Right atrium auricular region (tissue), 2 donors: ENCODE results near the gene GLIPR1L1. TPM values are rescaled to one million over a fixed set of nuclear protein-coding genes. Genes with fewer than 3 reads are reported as not detected.

Experiments used
- DNase-seq: peaks from one replicate; pipeline ENCODE4 v3.0.0-alpha.2; 2019; ENCODE audit warnings: low spot score
- H3K27ac ChIP-seq, 2 donors: fragments of 200-600 bp; sonication (generic); 1 replicate in 1 of 2; 2 replicates in 1 of 2; pipeline ENCODE4 v1.5.1; 2016 to 2019
- H3K27me3 ChIP-seq, 2 donors: fragments of 200-600 bp; sonication (generic); one replicate each; pipeline versions ENCODE4 v1.5.1 to v1.6.0; 2017 to 2019
- H3K36me3 ChIP-seq: fragments of 200-600 bp; sonication (generic); one replicate; pipeline ENCODE4 v1.5.1; 2016
- H3K4me1 ChIP-seq, 2 donors: fragments of 200-600 bp; sonication (generic); one replicate each; pipeline versions ENCODE4 v1.5.1 to v1.6.0; 2017 to 2019
- H3K4me3 ChIP-seq, 2 donors: fragments of 200-600 bp; sonication (generic); 1 replicate in 1 of 2; 2 replicates in 1 of 2; pipeline ENCODE4 v1.5.1; 2017 to 2019; ENCODE audit warnings: mild to moderate bottlenecking in 1 of 2, moderate library complexity in 1 of 2
- H3K9me3 ChIP-seq, 2 donors: fragments of 200-600 bp; sonication (generic); one replicate each; pipeline ENCODE4 v1.5.1; 2019
- total RNA-seq, 2 donors: library from RNA; depleted of rRNA; stranded (reverse); fragments of >200 nt; gene quantifications; one replicate each; pipeline ENCODE4 v1.1.0, GENCODE V29; 2016
- TF ChIP-seq, protein P1 (sequence below), 2 donors: fragments of 200-600 bp; sonication (generic); IDR thresholded peaks; one replicate each; pipeline ENCODE4 v1.5.1; 2019; ENCODE audit warnings: antibody characterized with exemption in 2 of 2

Gene GLIPR1L1
- total RNA-seq, 2 donors from 2014 or later, result not detected

- Histone ChIP-seq H3K27me3 (no peaks in the 10 kb centered on the region), H3K4me3 (no peak overlapping the region), H3K27ac (no peak overlapping the region), H3K9me3 (no peaks in the 10 kb centered on the region), H3K36me3 (peaks cover under 1% of the 10 kb centered on the region), H3K4me1 (no peaks in the 10 kb centered on the region)
- no peak for DNase-seq
- TF ChIP-seq, protein P1, sequence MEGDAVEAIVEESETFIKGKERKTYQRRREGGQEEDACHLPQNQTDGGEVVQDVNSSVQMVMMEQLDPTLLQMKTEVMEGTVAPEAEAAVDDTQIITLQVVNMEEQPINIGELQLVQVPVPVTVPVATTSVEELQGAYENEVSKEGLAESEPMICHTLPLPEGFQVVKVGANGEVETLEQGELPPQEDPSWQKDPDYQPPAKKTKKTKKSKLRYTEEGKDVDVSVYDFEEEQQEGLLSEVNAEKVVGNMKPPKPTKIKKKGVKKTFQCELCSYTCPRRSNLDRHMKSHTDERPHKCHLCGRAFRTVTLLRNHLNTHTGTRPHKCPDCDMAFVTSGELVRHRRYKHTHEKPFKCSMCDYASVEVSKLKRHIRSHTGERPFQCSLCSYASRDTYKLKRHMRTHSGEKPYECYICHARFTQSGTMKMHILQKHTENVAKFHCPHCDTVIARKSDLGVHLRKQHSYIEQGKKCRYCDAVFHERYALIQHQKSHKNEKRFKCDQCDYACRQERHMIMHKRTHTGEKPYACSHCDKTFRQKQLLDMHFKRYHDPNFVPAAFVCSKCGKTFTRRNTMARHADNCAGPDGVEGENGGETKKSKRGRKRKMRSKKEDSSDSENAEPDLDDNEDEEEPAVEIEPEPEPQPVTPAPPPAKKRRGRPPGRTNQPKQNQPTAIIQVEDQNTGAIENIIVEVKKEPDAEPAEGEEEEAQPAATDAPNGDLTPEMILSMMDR (IDR thresholded peaks at IDR 0.05), result no peak
Observed at GRCh38 chr12:75311369-75311768, 23.1 kb upstream of the GLIPR1L1 start.

DNA sequence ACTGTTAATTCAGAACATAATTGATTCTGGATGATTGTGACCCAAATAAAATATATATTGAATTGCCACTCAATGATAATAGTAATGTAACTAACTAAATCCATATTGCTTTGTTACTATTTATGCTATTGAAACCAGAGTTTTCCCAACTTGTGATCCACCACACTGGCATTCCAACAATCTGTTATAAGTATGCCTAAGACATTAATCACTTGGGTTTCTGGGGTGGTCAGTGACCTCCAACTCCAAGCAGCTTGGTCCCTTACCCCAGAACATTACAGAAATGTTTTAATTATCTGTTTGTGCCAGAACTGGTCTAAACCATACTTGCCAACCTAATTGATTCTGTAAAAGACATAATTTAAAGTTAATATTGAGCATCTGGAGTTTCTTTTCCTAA is 19.0 kb upstream of the GLIPR1L1 start:
- no peaks in the 10 kb centered on the region for H3K27me3 ChIP-seq
- DNase-seq, result no peak
- TF ChIP-seq, protein P1 (IDR thresholded peaks at IDR 0.05), result no peak
- no peak overlapping the region for H3K4me3 ChIP-seq
- H3K4me1 ChIP-seq, result no peaks in the 10 kb centered on the region
- H3K9me3 ChIP-seq, result no peaks in the 10 kb centered on the region
- no peak overlapping the region for H3K27ac ChIP-seq
- H3K36me3 ChIP-seq, result no peaks in the 10 kb centered on the region

DNA sequence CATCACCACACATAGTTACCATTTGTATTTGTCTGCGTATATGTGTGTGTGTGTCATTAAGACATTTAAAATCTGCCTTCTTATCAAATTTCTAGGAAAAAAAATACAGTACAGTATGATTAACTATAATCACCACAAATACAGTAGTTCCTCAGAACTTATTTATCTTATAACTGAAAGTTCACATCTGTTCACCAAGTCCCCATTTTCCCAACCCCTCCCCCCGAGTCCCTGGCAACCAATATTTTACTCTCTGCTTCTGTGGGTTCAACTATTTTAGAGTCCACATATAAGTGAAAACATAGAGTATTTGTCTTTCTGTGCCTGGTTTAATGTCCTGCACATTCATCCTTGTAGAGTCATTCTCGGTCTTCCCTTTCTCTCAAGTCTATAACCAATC is 16.7 kb upstream of the GLIPR1L1 start:
- TF ChIP-seq, protein P1 (IDR thresholded peaks at IDR 0.05), result no peak
- H3K4me3 ChIP-seq, result no peak overlapping the region
- no peaks in the 10 kb centered on the region for H3K27me3 ChIP-seq
- no peak for DNase-seq
- H3K4me1 ChIP-seq, result no peaks in the 10 kb centered on the region
- no peaks in the 10 kb centered on the region for H3K9me3 ChIP-seq
- H3K27ac ChIP-seq, result no peak overlapping the region
- H3K36me3 ChIP-seq, result no peaks in the 10 kb centered on the region

GRCh38 chr12:75322464-75322863 is 12.0 kb upstream of the GLIPR1L1 start:
- no peak for DNase-seq

GRCh38 chr12:75323663-75324062 is 10.8 kb upstream of the GLIPR1L1 start:
- DNase-seq, result no peak
- Histone ChIP-seq H3K27me3 (no peaks in the 10 kb centered on the region), H3K9me3 (no peaks in the 10 kb centered on the region), H3K4me3 (no peak overlapping the region), H3K27ac (no peak overlapping the region), H3K4me1 (no peaks in the 10 kb centered on the region), H3K36me3 (no peaks in the 10 kb centered on the region)
- TF ChIP-seq, protein P1 (IDR thresholded peaks at IDR 0.05), result no peak

More at GRCh38 chr12:75322464-75322863, 12.0 kb upstream of the GLIPR1L1 start:
- TF ChIP-seq, protein P1 (IDR thresholded peaks at IDR 0.05), result no peak
- H3K36me3 ChIP-seq, result no peaks in the 10 kb centered on the region
- H3K4me1 ChIP-seq, result no peaks in the 10 kb centered on the region
- H3K4me3 ChIP-seq, result no peak overlapping the region
- no peaks in the 10 kb centered on the region for H3K9me3 ChIP-seq
- no peak overlapping the region for H3K27ac ChIP-seq
- no peaks in the 10 kb centered on the region for H3K27me3 ChIP-seq

DNA sequence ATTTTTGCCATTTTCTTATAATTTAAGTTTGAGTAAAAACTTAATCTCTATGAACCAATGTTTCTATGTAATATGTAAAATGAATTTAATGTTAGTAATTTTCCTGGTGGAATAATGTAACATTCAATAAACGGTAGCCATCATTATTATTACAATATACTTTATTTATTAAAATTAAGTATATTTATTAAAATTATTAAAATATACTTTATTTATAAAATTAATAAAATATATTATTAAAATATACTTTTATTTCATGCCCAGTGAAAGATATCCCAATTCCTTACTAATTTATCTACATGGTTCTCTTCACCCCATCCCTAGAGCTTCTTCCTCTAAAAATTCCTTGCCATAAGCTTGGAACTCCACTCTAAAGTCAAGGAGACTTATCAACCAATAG is 6.8 kb upstream of the GLIPR1L1 start:
- H3K36me3 ChIP-seq, result no peaks in the 10 kb centered on the region
- no peaks in the 10 kb centered on the region for H3K27me3 ChIP-seq
- no peak overlapping the region for H3K27ac ChIP-seq
- H3K4me1 ChIP-seq, result peaks cover 0 to 11% of the 10 kb centered on the region in 2 donors
- no peak for DNase-seq
- H3K9me3 ChIP-seq, result no peaks in the 10 kb centered on the region
- TF ChIP-seq, protein P1 (IDR thresholded peaks at IDR 0.05), result no peak
- no peak overlapping the region for H3K4me3 ChIP-seq
